Upper lobe of left lung (tissue), 4 donors: ENCODE measurements around the gene ENKUR.

Experiments used
- CTCF ChIP-seq, 6 experiments: fragments of 450-650 bp in 4 of 6; fragments of 200-600 bp in 2 of 6; sonication (generic) in 2 of 6; IDR thresholded peaks; one replicate each; pipeline ENCODE4 v1.5.1; 2016 to 2019; ENCODE audit warnings: antibody characterized with exemption in 6 of 6
- EP300 ChIP-seq, 4 donors: sonication (generic); formaldehyde crosslinking; IDR thresholded peaks; one replicate each; pipeline ENCODE4 v1.5.1; 2017; ENCODE audit warnings: antibody characterized with exemption in 4 of 4, control low read depth in 2 of 4
- POLR2A ChIP-seq, 4 donors: fragments of 450-650 bp; IDR thresholded peaks; one replicate each; pipeline ENCODE4 v1.5.1; 2016 to 2017; ENCODE audit warnings: antibody characterized with exemption in 4 of 4, mild to moderate bottlenecking in 2 of 4
- POLR2AphosphoS5 ChIP-seq, 2 donors: sonication (generic); formaldehyde crosslinking; IDR thresholded peaks; one replicate each; pipeline ENCODE4 v1.5.1; 2017; ENCODE audit warnings: antibody characterized with exemption in 2 of 2

GRCh38 chr10:25028711-25029110 is 12.8 kb upstream of the ENKUR start:
- TF ChIP-seq POLR2AphosphoS5 (IDR thresholded peaks at IDR 0.05) (no peak), CTCF (IDR thresholded peaks at IDR 0.05) (no peak), POLR2A (IDR thresholded peaks at IDR 0.05) (no peak), EP300 (IDR thresholded peaks at IDR 0.05) (no peak)
